Measurements from ENCODE around the gene CCT6A.
A peak's percentile ranks its signal among the peaks of the same experiment; 100 is the strongest.

Gene CCT6A

GRCh38 chr7:56106108-56107073, 54.8 kb downstream of the CCT6A start, which contains the start of gene CHCHD2 (continued):
- no peak for TF ChIP-seq ZNF791 (tag by site-specific recombination; IDR thresholded peaks at IDR 0.05)
- TF ChIP-seq BCL11A (tag by site-specific recombination; IDR thresholded peaks at IDR 0.05; ENCODE audit: low read depth) = no peak
- no peak for TF ChIP-seq ZNF266 (tag by site-specific recombination; IDR thresholded peaks at IDR 0.05; ENCODE audit: low read depth)
- TF ChIP-seq PRDM10 (tag by site-specific recombination; IDR thresholded peaks at IDR 0.05) = no peak
- no peak; the same call in none of the 2 replicates for TF ChIP-seq SP7 (tag by site-specific recombination; IDR thresholded peaks at IDR 0.05)
- TF ChIP-seq YY1 (tag by site-specific recombination; IDR thresholded peaks at IDR 0.05) = no peak
- no peak for TF ChIP-seq KLF9 (tag by site-specific recombination; IDR thresholded peaks at IDR 0.05; ENCODE audit: low read depth)
- TF ChIP-seq ZNF548 (tag by site-specific recombination; IDR thresholded peaks at IDR 0.05) = no peak
- TF ChIP-seq ZXDB (tag by site-specific recombination; IDR thresholded peaks at IDR 0.05) = peak; percentile 73
- TF ChIP-seq SCRT1 (tag by site-specific recombination; IDR thresholded peaks at IDR 0.05; ENCODE audit: borderline replicate concordance) = no peak
- TF ChIP-seq MYNN (tag by site-specific recombination; IDR thresholded peaks at IDR 0.05; ENCODE audit: borderline replicate concordance) = no peak
- TF ChIP-seq ZNF362 (tag by site-specific recombination; IDR thresholded peaks at IDR 0.05) = no peak
- TF ChIP-seq TRIM28 (IDR thresholded peaks at IDR 0.05; ENCODE audit: borderline replicate concordance, low read length) = no peak; the same call in 1 of the 2 replicates

- POLR2A ChIA-PET = no interaction called here
- Histone ChIP-seq H3K36me3 (ENCODE audit: control insufficient read depth in 2 of 2, insufficient read depth in 1 of 2, low read length in 2 of 2) (peaks cover 11 to 15% of the 10 kb centered on the region in 2 experiments), H3K4me1 (ENCODE audit: control insufficient read depth, insufficient read depth, low read length) (no peaks in the 10 kb centered on the region), H3K27ac (ENCODE audit: extremely low read depth, low read depth, low read length) (no peak overlapping the region), H3K9me3 (ENCODE audit: control insufficient read depth, insufficient read depth, low read depth, low read length) (no peaks in the 10 kb centered on the region), H3K4me3 (ENCODE audit: low read depth, low read length) (no peak overlapping the region)
- CTCF ChIA-PET = no interaction called here
- no peak for TF ChIP-seq ZNF274 (IDR thresholded peaks at IDR 0.05; ENCODE audit: low read length)
- TF ChIP-seq ZNF274 (tag by site-specific recombination; IDR thresholded peaks at IDR 0.05; ENCODE audit: borderline replicate concordance) = no peak
- no peak for TF ChIP-seq ZNF169 (tag by site-specific recombination; IDR thresholded peaks at IDR 0.05)
- no peak for TF ChIP-seq ZNF621 (tag by site-specific recombination; IDR thresholded peaks at IDR 0.05)
- no peak for TF ChIP-seq ZNF391 (tag by site-specific recombination; IDR thresholded peaks at IDR 0.05; ENCODE audit: borderline replicate concordance, low read depth)
- no peak for TF ChIP-seq ZNF704 (tag by site-specific recombination; IDR thresholded peaks at IDR 0.05)
- no peak for TF ChIP-seq ZNF768 (tag by site-specific recombination; IDR thresholded peaks at IDR 0.05)
- no peak for TF ChIP-seq ZNF398 (tag by site-specific recombination; IDR thresholded peaks at IDR 0.05)
- TF ChIP-seq ZNF610 (tag by site-specific recombination; IDR thresholded peaks at IDR 0.05; ENCODE audit: borderline replicate concordance) = no peak
- TF ChIP-seq ZNF677 (tag by site-specific recombination; IDR thresholded peaks at IDR 0.05) = no peak
- TF ChIP-seq OSR2 (tag by site-specific recombination; IDR thresholded peaks at IDR 0.05) = no peak
- no peak for TF ChIP-seq ZSCAN18 (tag by site-specific recombination; IDR thresholded peaks at IDR 0.05)
Observed at GRCh38 chr7:56107954-56108258, 56.3 kb downstream of the CCT6A start.
